ENCODE results near the gene USP11. TPM values are rescaled to one million over a fixed set of nuclear protein-coding genes. Genes with fewer than 3 reads are reported as not detected.

The USP11 gene
- total RNA-seq, 2 experiments from 2014 or later, result 57.1 to 62.0 TPM

DNA sequence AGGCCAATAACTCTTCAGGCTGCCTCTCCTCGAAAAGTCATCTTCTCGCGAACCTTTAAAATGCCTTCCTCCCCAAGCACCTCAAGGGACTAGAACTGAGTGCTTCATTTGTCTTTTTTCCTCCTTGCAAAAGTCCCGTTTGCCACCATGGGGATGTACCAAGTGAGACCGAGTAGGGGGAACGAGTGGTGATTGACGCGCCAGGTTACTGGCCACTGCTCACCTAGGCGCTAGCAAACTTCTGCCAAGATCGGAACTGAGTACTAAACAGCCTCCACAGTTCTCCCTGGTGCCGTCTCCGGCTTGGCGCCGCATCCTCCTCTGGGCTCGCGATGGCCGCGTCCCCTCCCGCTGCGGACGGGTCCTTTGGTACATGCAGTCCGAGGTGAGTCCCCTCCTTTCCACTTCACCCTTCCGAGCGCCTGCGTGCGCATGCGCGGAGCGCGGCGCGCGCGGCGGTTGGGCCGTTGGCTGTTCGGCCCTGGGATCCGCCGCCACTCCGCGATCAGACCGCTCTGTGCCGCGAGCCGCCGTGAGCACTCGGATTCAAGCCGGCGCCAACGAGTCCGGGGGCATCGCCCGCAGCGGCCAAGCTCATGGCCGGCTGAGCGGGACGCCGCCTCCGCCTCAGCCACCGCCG is 14.4 kb upstream of the USP11 start, which contains the start of gene CDK16:
TSS of gene CDK16 (plus strand) at position 402 of the 640 bp plus-strand sequence. CDS start 4,877 bp downstream, outside the sequence.
- DNase-seq, result peak; percentile 63
- Mint-ChIP-seq H3K4me3 (peak within 1 kb of the TSS; percentile 93), H3K27ac (peak within 1 kb of the TSS; percentile 99), H3K36me3 (ENCODE audit: low read depth) (peaks cover 41% of the 10 kb centered on the region), H3K27me3 (no peaks in the 10 kb centered on the region), H3K4me1 (ENCODE audit: low read depth) (peaks cover 43% of the 10 kb centered on the region), H3K9me3 (no peaks in the 10 kb centered on the region)
- CTCF ChIA-PET, result interaction anchor here (1.0 to 1.1 kb wide), 3 partner anchors 17 to 166 kb away, joined by 3 read pairs; no protein-coding TSS in a partner anchor
- POLR2A ChIA-PET, result interaction anchor here (0.7 to 6.9 kb wide), 7 partner anchors 10 to 352 kb away, joined by 3 to 42 read pairs (median 4); partner anchors contain the start of genes NDUFB11, RBM10 and USP11
- ATAC-seq, result peak; percentile 30
- intact Hi-C loops (cut with micrococcal nuclease), result no loop called here
- TF ChIP-seq, protein P1, sequence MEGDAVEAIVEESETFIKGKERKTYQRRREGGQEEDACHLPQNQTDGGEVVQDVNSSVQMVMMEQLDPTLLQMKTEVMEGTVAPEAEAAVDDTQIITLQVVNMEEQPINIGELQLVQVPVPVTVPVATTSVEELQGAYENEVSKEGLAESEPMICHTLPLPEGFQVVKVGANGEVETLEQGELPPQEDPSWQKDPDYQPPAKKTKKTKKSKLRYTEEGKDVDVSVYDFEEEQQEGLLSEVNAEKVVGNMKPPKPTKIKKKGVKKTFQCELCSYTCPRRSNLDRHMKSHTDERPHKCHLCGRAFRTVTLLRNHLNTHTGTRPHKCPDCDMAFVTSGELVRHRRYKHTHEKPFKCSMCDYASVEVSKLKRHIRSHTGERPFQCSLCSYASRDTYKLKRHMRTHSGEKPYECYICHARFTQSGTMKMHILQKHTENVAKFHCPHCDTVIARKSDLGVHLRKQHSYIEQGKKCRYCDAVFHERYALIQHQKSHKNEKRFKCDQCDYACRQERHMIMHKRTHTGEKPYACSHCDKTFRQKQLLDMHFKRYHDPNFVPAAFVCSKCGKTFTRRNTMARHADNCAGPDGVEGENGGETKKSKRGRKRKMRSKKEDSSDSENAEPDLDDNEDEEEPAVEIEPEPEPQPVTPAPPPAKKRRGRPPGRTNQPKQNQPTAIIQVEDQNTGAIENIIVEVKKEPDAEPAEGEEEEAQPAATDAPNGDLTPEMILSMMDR (IDR thresholded peaks at IDR 0.05), result no peak

DNA sequence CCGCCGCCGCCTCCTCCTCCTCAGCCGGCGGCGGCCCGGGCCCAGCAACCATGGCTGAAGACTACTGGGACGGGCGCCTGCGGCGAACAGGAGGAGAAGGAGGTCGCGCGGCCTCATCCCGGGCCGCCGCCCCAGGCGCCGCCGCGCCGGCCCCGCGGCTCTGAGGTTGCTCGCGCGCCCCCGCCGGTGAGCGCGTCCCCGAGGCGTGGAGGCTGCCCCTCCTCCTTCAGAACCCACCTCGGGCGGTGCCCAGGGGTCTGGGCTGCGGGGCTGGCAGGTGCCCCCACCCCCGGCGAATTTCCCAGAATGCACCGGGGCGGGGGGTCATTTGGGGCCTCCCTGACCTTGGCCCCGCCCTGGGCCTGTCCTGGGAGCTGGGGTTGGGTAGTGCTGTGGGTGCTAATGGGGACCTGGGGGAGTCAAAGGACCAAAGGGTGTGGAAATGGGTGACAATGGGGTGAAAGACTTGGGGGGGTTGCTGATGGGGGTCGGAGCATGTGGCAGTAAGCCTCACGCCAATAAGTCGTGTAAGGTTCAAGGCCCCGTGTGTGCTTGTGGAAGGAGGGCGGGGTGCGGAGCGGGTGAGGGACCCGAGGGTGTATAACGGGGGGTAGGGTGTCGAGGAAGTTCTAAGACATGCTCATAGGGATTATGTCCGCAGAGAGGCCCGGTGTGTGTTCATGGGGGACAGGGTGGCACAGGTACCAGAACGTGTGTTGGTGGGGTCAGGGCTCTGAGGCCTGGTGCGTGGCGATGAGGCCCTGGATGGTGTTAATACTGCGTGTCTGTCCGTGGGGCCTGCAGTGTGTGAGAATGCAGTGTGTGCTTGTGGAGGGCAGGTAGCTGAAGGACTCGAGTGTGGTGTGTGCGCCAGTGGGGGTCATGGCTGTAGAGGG is 13.6 kb upstream of the USP11 start:
- Mint-ChIP-seq H3K27ac (peak overlapping the region; percentile 91), H3K4me3 (peak overlapping the region; percentile 93), H3K4me1 (ENCODE audit: low read depth) (peaks cover 43% of the 10 kb centered on the region), H3K9me3 (no peaks in the 10 kb centered on the region), H3K36me3 (ENCODE audit: low read depth) (peaks cover 36% of the 10 kb centered on the region), H3K27me3 (no peaks in the 10 kb centered on the region)
- TF ChIP-seq, protein P1 (IDR thresholded peaks at IDR 0.05), result no peak
- POLR2A ChIA-PET, result interaction anchor here (0.7 to 6.9 kb wide), 6 partner anchors 9 to 351 kb away, joined by 3 to 42 read pairs (median 4); partner anchors contain the start of genes NDUFB11, RBM10 and USP11
- intact Hi-C loops (cut with micrococcal nuclease), result no loop called here
- DNase-seq, result peak; percentile 49
- CTCF ChIA-PET, result interaction anchor here (1.1 kb wide), 1 partner anchor 17 kb away, joined by 3 read pairs; no protein-coding TSS in a partner anchor
- no peak for ATAC-seq

DNA sequence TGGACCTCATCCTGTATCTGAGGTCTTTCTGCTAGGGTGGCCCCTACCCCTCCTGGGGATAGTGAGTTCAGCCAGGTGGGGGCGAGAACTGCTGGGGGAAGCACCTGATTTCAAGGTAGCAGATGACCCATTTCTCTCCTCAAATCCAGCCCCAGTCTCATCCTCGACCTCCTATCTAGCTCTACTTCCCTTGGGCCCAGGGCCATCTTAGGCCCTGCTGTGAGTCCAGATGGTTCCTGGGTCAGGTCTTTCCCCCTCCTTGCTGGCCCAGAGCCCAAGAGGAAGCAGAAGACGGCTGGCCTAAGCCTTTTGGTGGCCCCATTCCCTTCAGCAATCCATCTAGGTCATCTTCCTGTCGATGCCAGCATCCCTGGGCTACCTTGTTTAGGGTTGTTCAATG is 11.1 kb upstream of the USP11 start:
- POLR2A ChIA-PET, result interaction anchor here (0.6 to 6.9 kb wide), 2 partner anchors 8 to 10 kb away, joined by 3 to 42 read pairs; partner anchors contain the start of gene USP11

GRCh38 chrX:47222751-47223350 is 10.0 kb upstream of the USP11 start:
- DNase-seq (no peak), ATAC-seq (no peak)
- intact Hi-C loops (cut with micrococcal nuclease), result no loop called here
- no peak overlapping the region for H3K27ac Mint-ChIP-seq
- peaks cover 29% of the 10 kb centered on the region for H3K36me3 Mint-ChIP-seq (ENCODE audit: low read depth)
- TF ChIP-seq, protein P1 (IDR thresholded peaks at IDR 0.05), result no peak
- peaks cover 27% of the 10 kb centered on the region for H3K4me1 Mint-ChIP-seq (ENCODE audit: low read depth)
- no peaks in the 10 kb centered on the region for H3K9me3 Mint-ChIP-seq
- H3K4me3 Mint-ChIP-seq, result no peak overlapping the region
- H3K27me3 Mint-ChIP-seq, result no peaks in the 10 kb centered on the region
- ChIA-PET POLR2A (interaction anchor here (6.9 kb wide), 1 partner anchor 9 kb away, joined by 42 read pairs; the partner anchor contains the start of gene USP11), CTCF (no interaction called here)

More for the DNA sequence above, 11.1 kb upstream of the USP11 start:
- no peaks in the 10 kb centered on the region for H3K9me3 Mint-ChIP-seq
- CTCF ChIA-PET, result no interaction called here
- no peak overlapping the region for H3K27ac Mint-ChIP-seq
- no peak for DNase-seq
- H3K4me1 Mint-ChIP-seq (ENCODE audit: low read depth), result peaks cover 32% of the 10 kb centered on the region
- no peaks in the 10 kb centered on the region for H3K27me3 Mint-ChIP-seq
- no peak overlapping the region for H3K4me3 Mint-ChIP-seq
- H3K36me3 Mint-ChIP-seq (ENCODE audit: low read depth), result peaks cover 30% of the 10 kb centered on the region
- intact Hi-C loops (cut with micrococcal nuclease), result no loop called here
- TF ChIP-seq, protein P1 (IDR thresholded peaks at IDR 0.05), result no peak
- no peak for ATAC-seq
